Activated naive CD8-positive, alpha-beta T cell treated with anti-CD3 and anti-CD28 coated beads for 36 hours (primary cell): Measurements from ENCODE around the gene ZBTB9. TPM values are rescaled to one million over a fixed set of nuclear protein-coding genes. Genes with fewer than 3 reads are reported as not detected.
A peak's percentile ranks its signal among the peaks of the same experiment; 100 is the strongest.

Source experiments
- DNase-seq: peaks from one replicate; pipeline ENCODE4 v3.0.0; 2021
- H3K27ac Mint-ChIP-seq: one replicate; pipeline ENCODE4 v1.8.0; 2022; ENCODE audit warnings: mild to moderate bottlenecking, moderate library complexity, mixed read lengths
- H3K27me3 Mint-ChIP-seq: one replicate; pipeline ENCODE4 v1.8.0; 2022; ENCODE audit warnings: mild to moderate bottlenecking, mixed read lengths
- H3K36me3 Mint-ChIP-seq: one replicate; pipeline ENCODE4 v1.8.0; 2021; ENCODE audit warnings: mild to moderate bottlenecking, mixed read lengths
- H3K4me1 Mint-ChIP-seq: one replicate; pipeline ENCODE4 v1.8.0; 2021; ENCODE audit warnings: mixed read lengths
- H3K4me3 Mint-ChIP-seq: one replicate; pipeline ENCODE4 v1.8.0; 2022; ENCODE audit warnings: mild to moderate bottlenecking, moderate library complexity, mixed read lengths
- H3K9me3 Mint-ChIP-seq: one replicate; pipeline ENCODE4 v1.8.0; 2022; ENCODE audit warnings: mixed read lengths
- total RNA-seq, 2 experiments: library from RNA; stranded (reverse); gene quantifications; one replicate each; pipeline ENCODE4 v1.2.3, GENCODE V29; 2021

The ZBTB9 gene, protein sequence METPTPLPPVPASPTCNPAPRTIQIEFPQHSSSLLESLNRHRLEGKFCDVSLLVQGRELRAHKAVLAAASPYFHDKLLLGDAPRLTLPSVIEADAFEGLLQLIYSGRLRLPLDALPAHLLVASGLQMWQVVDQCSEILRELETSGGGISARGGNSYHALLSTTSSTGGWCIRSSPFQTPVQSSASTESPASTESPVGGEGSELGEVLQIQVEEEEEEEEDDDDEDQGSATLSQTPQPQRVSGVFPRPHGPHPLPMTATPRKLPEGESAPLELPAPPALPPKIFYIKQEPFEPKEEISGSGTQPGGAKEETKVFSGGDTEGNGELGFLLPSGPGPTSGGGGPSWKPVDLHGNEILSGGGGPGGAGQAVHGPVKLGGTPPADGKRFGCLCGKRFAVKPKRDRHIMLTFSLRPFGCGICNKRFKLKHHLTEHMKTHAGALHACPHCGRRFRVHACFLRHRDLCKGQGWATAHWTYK
- total RNA-seq, result 10 to 100 TPM; 11.3 to 11.7 TPM

DNA sequence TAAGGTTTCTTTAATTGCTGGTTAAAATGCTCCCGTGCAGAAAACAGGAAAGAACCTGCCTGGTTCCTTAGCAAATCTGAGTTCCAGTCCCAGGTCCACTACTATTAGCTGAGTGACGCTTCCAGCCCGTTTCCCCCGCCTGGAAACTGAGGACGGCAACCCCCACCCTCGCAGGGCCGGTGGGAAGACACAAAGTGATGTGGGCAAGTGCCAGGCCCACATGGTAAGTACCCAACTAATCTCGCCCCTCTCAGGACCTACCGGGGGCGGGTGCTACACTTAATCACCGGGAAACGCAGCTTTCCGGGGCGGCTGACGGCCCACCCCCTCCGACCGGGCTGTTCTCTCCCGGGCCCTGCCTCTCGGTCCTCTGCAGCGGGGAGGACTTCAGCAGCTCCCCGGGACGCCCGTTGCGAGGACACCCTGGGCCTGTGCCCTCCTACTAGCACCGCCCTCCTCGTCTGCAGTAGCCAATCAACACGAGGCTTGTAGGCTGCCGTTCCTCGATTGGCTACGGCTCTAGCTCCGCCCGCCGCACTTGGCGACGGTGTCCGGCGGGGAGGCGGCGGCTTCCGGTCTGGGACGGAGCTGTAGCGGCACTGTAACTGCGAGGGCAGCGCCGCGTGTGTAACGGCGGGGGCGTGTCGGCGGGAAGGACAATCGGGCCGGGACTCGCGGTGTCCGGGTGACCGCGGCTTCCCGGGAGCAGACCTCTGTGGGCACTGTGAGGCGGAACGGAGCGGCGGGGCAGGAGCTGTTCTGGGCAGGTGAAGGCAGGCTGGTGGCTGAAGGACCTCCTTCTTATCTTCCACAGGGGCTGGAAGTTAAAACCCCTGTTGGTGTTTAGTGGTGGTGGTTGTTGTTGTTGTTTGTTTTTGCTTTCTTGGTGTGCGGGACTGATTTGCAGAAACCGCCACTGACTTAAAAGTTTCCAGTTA lies at the start of gene ZBTB9:
Gene ZBTB9, plus strand, starts transcription at position 568 of the 938 bp plus-strand sequence. CDS start 525 bp downstream, outside the sequence.
- Mint-ChIP-seq H3K27me3 (no peaks in the 10 kb centered on the region), H3K4me3 (peak within 1 kb of the TSS; percentile 96), H3K27ac (peak within 1 kb of the TSS; percentile 92), H3K9me3 (no peaks in the 10 kb centered on the region), H3K4me1 (peaks cover 23% of the 10 kb centered on the region), H3K36me3 (peaks cover 29% of the 10 kb centered on the region)
- DNase-seq, result peak; percentile 96

DNA sequence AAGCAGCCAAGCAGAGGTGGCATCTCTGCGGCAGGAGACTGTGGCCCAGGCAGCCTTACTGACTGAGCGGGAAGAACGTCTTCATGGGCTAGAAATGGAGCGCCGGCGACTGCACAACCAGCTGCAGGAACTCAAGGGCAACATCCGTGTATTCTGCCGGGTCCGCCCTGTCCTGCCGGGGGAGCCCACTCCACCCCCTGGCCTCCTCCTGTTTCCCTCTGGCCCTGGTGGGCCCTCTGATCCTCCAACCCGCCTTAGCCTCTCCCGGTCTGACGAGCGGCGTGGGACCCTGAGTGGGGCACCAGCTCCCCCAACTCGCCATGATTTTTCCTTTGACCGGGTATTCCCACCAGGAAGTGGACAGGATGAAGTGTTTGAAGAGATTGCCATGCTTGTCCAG lies 49.5 kb upstream of the ZBTB9 start:
- no peak overlapping the region for H3K4me3 Mint-ChIP-seq
- H3K27me3 Mint-ChIP-seq, result no peaks in the 10 kb centered on the region
- H3K9me3 Mint-ChIP-seq, result no peaks in the 10 kb centered on the region
- peaks cover 51% of the 10 kb centered on the region for H3K36me3 Mint-ChIP-seq
- H3K27ac Mint-ChIP-seq, result no peak overlapping the region
- DNase-seq, result no peak
- H3K4me1 Mint-ChIP-seq, result peaks cover 7% of the 10 kb centered on the region

DNA sequence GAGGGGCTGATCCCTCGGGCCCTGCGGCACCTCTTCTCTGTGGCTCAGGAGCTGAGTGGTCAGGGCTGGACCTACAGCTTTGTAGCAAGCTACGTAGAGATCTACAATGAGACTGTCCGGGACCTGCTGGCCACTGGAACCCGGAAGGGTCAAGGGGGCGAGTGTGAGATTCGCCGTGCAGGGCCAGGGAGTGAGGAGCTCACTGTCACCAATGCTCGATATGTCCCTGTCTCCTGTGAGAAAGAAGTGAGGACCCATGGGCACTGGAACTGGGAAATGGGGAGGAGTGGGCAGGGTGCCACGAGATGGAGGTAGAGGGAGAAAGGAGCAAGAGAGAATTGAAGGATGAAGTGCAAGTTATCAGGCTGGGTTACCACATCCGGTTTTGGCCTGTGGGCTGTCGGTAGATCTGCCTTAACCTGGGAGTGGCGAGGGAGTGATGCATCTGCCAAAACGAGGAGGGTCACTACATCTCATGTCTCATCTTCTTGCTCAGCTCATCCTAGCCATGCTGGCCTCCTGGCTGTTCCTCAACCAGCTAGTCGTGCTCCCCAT lies 48.9 kb upstream of the ZBTB9 start:
- no peaks in the 10 kb centered on the region for H3K27me3 Mint-ChIP-seq
- peaks cover 46% of the 10 kb centered on the region for H3K36me3 Mint-ChIP-seq
- no peak for DNase-seq

DNA sequence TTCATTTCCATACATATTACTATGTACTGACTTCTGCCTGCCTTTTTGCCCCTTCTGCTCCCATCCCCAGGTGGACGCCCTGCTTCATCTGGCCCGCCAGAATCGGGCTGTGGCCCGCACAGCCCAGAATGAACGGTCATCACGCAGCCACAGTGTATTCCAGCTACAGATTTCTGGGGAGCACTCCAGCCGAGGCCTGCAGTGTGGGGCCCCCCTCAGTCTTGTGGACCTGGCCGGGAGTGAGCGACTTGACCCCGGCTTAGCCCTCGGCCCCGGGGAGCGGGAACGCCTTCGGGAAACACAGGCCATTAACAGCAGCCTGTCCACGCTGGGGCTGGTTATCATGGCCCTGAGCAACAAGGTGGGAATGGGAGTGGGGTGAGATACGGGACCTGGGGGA lies 48.2 kb upstream of the ZBTB9 start:
- Mint-ChIP-seq H3K36me3 (peaks cover 43% of the 10 kb centered on the region), H3K9me3 (no peaks in the 10 kb centered on the region), H3K4me3 (no peak overlapping the region), H3K4me1 (peaks cover 9% of the 10 kb centered on the region), H3K27me3 (no peaks in the 10 kb centered on the region), H3K27ac (no peak overlapping the region)
- no peak for DNase-seq

More for the DNA sequence above, 48.9 kb upstream of the ZBTB9 start:
- Mint-ChIP-seq H3K4me1 (peaks cover 9% of the 10 kb centered on the region), H3K27ac (no peak overlapping the region), H3K4me3 (no peak overlapping the region), H3K9me3 (no peaks in the 10 kb centered on the region)

DNA sequence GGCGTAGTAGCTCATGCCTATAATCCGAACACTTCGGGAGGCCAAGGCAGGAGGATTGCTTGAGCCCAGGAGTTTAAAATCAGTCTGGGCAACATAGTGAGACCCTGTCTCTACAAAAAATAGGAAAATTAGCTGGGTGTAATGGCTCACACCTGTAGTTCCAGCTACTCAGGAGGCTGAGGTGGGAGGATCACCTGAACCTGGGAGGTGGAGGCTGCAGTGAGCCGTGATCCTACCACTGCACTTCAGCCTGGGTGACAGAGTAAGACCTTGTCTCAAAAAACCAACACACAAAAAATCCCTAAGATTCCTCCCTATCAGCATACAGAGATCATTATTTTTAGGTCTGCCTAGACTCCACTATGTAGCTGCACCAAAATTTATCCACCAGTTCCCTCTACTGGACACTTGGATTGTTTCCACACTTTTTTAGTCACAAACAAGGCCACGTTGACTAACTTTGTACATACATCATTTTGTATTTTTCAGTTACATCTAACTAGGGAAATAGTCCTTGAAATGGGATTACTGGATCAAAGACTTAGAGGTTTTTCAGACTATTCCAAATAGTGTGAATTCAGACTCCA lies 47.2 kb upstream of the ZBTB9 start:
- Mint-ChIP-seq H3K4me1 (peaks cover 15% of the 10 kb centered on the region), H3K27me3 (no peaks in the 10 kb centered on the region), H3K27ac (no peak overlapping the region), H3K36me3 (peaks cover 44% of the 10 kb centered on the region), H3K4me3 (no peak overlapping the region), H3K9me3 (no peaks in the 10 kb centered on the region)
- no peak for DNase-seq

DNA sequence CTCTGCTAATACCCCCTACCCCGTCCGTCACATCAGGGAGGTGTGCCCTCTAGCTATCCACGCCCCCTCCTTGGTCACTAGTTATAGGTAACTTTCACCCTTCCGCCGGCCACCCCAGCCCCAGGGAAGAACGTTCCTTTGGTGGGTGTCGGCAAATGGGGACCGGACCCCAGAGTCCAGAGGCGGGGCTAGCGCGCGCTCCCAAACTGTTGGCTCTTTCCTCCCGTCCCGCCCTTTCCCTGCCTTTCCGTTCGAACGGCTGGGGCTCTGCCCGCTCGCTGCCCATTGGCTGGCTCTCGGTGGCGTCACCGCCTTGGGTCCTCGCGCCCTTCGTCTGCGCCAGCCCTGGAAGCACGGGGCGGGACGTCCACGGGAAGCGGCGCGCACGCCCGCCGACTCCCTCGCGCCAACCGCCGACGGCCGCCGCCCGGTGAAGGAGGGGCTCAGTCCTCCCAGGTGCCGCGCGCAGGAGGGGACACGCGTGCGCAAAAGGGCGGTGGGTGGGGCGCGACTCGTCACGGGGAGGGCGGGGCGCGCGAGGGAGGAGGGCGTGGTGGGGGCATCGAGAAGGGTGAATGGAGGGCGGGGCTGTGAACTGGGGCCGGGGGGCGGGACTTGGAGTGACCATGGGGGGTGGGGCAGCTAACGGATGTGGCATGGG lies 44.2 kb upstream of the ZBTB9 start:
- H3K4me3 Mint-ChIP-seq, result peak overlapping the region; percentile 79
- peak overlapping the region; percentile 87 for H3K27ac Mint-ChIP-seq
- H3K4me1 Mint-ChIP-seq, result peaks cover 37% of the 10 kb centered on the region
- no peaks in the 10 kb centered on the region for H3K9me3 Mint-ChIP-seq
- no peaks in the 10 kb centered on the region for H3K27me3 Mint-ChIP-seq
- peak; percentile 99 for DNase-seq
- H3K36me3 Mint-ChIP-seq, result peaks cover 30% of the 10 kb centered on the region

DNA sequence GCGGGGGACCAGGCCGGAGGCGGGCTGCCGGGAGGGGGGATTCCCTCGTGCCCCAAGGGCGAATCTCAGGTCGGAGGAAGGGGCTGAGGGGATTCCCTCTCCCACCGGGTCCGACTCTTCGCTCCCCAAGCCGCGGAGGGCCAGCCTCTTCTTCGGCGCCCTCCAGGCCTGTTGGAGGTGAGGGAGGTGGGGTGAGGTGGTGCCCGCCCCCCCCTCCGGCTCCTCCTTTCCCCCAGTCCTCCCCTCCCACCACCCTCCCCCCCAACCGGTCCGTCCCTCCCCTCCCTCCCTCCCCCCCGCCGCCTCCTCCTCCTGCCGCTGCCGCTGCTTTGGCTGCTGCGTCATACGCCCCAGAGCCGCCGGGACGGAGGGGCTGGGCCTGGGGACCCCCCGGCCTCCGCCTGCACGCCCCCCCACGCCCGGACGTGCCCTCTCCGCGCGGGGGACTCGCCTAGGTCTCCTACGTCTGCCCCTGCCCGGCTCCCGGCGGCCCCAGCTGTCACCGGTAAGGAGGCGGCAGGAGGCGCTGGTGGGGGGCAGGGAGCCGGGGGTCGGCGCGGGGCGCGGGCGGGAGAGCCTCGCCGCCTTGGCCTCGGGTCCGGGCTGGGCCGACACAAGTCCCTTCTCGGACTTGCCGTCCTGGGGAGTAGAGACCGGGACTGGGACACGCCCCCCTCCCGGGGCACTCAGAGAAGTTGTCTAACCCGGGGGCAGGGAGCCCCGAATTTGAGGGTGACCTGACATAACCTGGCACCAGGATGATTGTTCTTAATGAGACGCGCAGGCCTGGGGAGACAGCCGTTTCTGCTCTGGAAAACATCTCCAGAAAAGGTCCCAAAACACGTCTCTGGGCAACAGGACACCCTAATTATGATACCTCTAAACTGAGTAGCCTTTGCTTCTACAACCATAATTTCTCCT lies 43.4 kb upstream of the ZBTB9 start, which contains the start of gene PHF1:
Gene PHF1, plus strand, starts transcription at position 304 of the 921 bp plus-strand sequence. CDS start 1,250 bp downstream, outside the sequence.
- peaks cover 45% of the 10 kb centered on the region for H3K4me1 Mint-ChIP-seq

DNA sequence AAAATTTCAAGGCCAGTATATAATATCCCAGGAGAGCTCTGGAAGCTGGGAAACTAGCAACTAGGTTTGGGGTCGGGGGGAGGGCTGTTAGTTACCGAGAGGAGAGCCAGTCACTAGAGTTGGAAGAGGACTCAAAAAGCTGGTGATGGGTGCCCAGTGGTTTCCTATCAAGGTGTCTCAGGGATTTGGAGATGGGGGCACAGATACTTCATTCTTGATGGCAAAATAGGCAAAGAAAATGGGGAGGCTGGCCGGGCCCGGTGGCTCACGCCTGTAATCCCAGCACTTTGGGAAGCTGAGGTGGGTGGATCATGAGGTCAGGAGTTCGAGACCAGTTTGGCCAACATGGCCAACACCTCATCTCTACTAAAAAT lies 42.8 kb upstream of the ZBTB9 start:
- no peak for DNase-seq
- H3K4me1 Mint-ChIP-seq, result peaks cover 50% of the 10 kb centered on the region
- H3K4me3 Mint-ChIP-seq, result peak overlapping the region; percentile 81
- H3K9me3 Mint-ChIP-seq, result no peaks in the 10 kb centered on the region
- no peaks in the 10 kb centered on the region for H3K27me3 Mint-ChIP-seq
- H3K27ac Mint-ChIP-seq, result peak overlapping the region; percentile 76
- peaks cover 24% of the 10 kb centered on the region for H3K36me3 Mint-ChIP-seq

More for the DNA sequence above, 43.4 kb upstream of the ZBTB9 start, which contains the start of gene PHF1:
- Mint-ChIP-seq H3K4me3 (peak within 1 kb of the TSS; percentile 81), H3K27ac (peak within 1 kb of the TSS; percentile 87), H3K9me3 (no peaks in the 10 kb centered on the region), H3K27me3 (no peaks in the 10 kb centered on the region), H3K36me3 (peaks cover 26% of the 10 kb centered on the region)
- DNase-seq, result peak; percentile 80

DNA sequence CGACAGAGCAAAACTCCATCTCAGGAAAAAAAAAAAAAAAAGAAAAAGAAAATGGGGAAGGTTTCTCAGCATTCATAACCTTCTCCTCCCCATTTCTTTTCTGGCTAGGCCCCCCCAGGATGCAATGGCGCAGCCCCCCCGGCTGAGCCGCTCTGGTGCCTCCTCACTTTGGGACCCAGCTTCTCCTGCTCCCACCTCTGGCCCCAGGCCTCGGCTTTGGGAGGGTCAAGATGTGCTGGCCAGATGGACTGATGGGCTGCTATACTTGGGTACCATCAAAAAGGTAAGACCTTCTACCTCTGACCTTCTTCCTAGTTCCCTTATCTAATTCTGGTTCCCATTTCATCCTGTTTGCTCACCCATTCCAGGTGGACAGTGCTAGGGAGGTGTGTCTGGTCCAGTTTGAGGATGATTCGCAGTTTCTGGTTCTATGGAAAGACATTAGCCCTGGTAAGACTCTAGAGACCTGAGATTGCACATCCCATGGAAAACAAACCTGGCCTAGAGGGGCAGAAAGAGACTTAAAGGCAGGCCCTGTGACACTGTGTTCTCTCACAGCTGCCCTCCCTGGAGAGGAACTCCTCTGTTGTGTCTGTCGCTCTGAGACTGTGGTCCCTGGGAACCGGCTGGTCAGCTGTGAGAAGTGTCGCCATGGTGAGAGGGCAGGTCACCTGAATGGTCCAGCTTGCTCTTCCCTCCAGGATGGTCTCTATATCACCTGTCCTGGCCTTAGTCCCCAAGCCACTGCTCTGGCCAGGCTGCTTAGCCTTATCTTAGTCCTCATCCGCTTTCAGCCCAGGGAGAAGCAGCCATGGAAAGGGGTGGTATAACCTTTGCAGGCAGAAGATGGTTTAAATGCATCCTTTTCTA lies 42.0 kb upstream of the ZBTB9 start:
- no peaks in the 10 kb centered on the region for H3K27me3 Mint-ChIP-seq
- no peak for DNase-seq
- H3K4me1 Mint-ChIP-seq, result peaks cover 52% of the 10 kb centered on the region

DNA sequence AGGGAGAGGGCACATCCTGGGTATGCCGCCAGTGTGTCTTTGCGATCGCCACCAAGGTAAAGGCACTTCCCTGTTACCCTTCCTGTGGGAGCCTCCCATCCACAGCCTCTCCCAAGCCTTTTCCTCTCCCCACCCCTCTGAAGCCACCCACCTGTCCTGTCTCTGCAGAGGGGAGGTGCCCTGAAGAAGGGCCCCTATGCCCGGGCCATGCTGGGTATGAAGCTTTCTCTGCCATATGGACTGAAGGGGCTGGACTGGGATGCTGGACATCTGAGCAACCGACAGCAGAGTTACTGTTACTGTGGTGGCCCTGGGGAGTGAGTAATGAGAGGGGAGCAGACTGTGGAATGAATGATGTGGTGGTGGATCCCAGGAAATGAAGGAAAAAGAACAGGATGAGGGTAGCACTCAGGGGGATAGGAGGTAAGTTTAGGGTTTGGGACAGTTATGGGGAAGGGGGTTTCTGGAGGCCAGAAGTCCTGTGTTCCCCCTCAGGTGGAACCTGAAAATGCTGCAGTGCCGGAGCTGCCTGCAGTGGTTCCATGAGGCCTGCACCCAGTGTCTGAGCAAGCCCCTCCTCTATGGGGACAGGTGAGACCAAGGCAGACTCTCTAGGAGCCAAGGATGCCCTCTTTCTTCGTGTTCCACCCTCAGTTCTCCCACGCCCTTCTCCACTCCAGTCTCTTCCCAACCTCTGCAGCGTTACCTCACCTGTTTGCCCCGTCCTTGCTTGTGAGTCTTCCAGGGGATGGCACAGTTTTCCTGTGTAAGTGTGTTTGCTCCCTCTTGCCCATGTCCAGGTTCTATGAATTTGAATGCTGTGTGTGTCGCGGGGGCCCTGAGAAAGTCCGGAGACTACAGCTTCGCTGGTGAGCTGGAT lies 40.9 kb upstream of the ZBTB9 start:
- Mint-ChIP-seq H3K4me1 (peaks cover 55% of the 10 kb centered on the region), H3K36me3 (peaks cover 23% of the 10 kb centered on the region), H3K27me3 (no peaks in the 10 kb centered on the region), H3K27ac (peak overlapping the region; percentile 74), H3K9me3 (no peaks in the 10 kb centered on the region), H3K4me3 (no peak overlapping the region)
- no peak for DNase-seq

More for the DNA sequence above, 42.0 kb upstream of the ZBTB9 start:
- Mint-ChIP-seq H3K4me3 (peak overlapping the region; percentile 65), H3K36me3 (peaks cover 22% of the 10 kb centered on the region), H3K9me3 (no peaks in the 10 kb centered on the region), H3K27ac (peak overlapping the region; percentile 50)

DNA sequence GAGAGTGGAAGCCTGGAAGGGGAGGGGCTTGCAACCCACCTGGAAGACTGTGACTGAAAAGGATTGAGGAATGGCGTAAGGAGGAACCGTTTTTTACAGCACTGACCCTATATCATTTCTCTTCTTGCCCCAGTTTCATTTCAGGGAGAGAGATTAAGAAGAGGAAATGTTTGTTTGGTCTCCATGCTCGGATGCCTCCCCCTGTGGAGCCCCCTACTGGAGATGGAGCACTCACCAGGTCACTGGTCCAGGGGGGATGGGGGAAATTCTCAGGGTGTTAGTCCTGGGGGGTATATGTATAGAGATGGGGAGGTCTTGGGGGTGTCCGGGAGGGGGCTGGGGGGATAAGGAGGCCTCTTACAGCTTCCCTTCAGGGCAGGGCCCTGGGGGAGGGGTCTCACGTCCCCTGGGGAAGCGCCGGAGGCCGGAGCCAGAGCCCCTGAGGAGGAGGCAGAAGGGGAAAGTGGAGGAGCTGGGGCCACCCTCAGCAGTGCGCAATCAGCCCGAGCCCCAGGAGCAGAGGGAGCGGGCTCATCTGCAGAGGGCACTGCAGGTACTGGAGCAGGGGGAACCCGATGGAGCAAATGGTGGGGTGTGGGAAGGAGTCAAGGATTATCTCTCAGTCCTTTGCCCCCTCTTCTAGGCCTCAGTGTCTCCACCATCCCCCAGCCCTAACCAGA lies 39.6 kb upstream of the ZBTB9 start:
- DNase-seq, result no peak
- H3K36me3 Mint-ChIP-seq, result peaks cover 21% of the 10 kb centered on the region
- no peaks in the 10 kb centered on the region for H3K27me3 Mint-ChIP-seq
- peak overlapping the region; percentile 74 for H3K27ac Mint-ChIP-seq
- H3K4me3 Mint-ChIP-seq, result no peak overlapping the region
- peaks cover 62% of the 10 kb centered on the region for H3K4me1 Mint-ChIP-seq
- no peaks in the 10 kb centered on the region for H3K9me3 Mint-ChIP-seq
